Measurements from ENCODE around the gene DHX15.

DNA sequence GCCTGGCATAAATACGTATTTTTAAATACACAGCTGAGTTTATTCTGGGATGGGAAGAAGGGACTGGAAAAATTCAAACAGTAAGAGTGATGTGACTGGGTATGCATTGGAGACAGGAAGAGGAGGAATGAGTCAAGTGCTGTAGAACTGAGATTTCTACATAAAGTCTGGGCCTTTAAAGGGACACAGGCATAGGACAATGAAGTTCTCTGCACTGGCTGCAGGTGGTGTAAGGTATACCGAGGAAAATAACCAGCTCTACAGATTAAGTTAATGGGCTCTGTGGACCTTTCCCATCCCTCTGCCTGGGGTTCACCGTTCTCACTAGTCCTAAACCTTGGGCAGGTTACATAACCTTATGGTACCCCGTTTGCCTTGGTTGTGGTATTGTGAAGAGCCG, 68.7 kb downstream of the DHX15 start:
- TF ChIP-seq, protein P1, sequence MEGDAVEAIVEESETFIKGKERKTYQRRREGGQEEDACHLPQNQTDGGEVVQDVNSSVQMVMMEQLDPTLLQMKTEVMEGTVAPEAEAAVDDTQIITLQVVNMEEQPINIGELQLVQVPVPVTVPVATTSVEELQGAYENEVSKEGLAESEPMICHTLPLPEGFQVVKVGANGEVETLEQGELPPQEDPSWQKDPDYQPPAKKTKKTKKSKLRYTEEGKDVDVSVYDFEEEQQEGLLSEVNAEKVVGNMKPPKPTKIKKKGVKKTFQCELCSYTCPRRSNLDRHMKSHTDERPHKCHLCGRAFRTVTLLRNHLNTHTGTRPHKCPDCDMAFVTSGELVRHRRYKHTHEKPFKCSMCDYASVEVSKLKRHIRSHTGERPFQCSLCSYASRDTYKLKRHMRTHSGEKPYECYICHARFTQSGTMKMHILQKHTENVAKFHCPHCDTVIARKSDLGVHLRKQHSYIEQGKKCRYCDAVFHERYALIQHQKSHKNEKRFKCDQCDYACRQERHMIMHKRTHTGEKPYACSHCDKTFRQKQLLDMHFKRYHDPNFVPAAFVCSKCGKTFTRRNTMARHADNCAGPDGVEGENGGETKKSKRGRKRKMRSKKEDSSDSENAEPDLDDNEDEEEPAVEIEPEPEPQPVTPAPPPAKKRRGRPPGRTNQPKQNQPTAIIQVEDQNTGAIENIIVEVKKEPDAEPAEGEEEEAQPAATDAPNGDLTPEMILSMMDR (conservative IDR thresholded peaks at IDR 0.05; ENCODE audit: low read depth, low read length), result no peak
- no peak for TF ChIP-seq EZH2 (IDR thresholded peaks at IDR 0.05; ENCODE audit: low read length, unreplicated experiment)

Data from PC-3 (cell line).